Measurements from ENCODE around the gene COX7A2L. TPM values are rescaled to one million over a fixed set of nuclear protein-coding genes. Genes with fewer than 3 reads are reported as not detected.

Gene COX7A2L
- total and polyA plus RNA-seq, 2 of the 8 experiments (the other 6 are each of a cell fraction or from before 2014, with no cell fraction given) = 85.6 to 114 TPM

- Histone ChIP-seq H2BK15ac (ENCODE audit: low read length) (no peak overlapping the region), H3K27ac (ENCODE audit: low read depth, low read length) (no peak overlapping the region), H2AFZ (ENCODE audit: low read length) (no peak overlapping the region), H2BK20ac (ENCODE audit: low read length) (no peak overlapping the region), H3K36me3 (ENCODE audit: control insufficient read depth in 2 of 4, insufficient read depth in 4 of 4, low read length in 3 of 4) (no peaks in the 10 kb centered on the region; a peak in 3 of 8 replicates), H4K20me1 (replicated peaks in 1 of 2; ENCODE audit: control insufficient read depth in 1 of 2, insufficient read depth in 2 of 2, low read length in 2 of 2) (peaks cover 7% of the 10 kb centered on the region in 2 experiments), H4K5ac (ENCODE audit: insufficient read length, low read depth, low read length) (no peak overlapping the region), H4K8ac (ENCODE audit: extremely low read depth, insufficient read depth, low read length) (no peak overlapping the region), H4K91ac (replicated peaks; ENCODE audit: insufficient read length, low read length) (no peak overlapping the region), H3K4me2 (ENCODE audit: insufficient read depth in 1 of 2, low read depth in 2 of 2, low read length in 2 of 2) (no peak overlapping the region), H3K9me3 (ENCODE audit: insufficient read depth in 2 of 2, low read depth in 1 of 2, low read length in 1 of 2) (no peaks in the 10 kb centered on the region), H3K9ac (replicated peaks in 1 of 4; ENCODE audit: extremely low read depth in 1 of 4, low read depth in 3 of 4, low read length in 3 of 4) (peak overlapping the region in 1 of 4 experiments; percentile 1; a peak in 1 of 7 replicates), H3K4me1 (replicated peaks in 1 of 4; ENCODE audit: control insufficient read depth in 3 of 4, insufficient read depth in 4 of 4, low read length in 3 of 4) (peaks cover 0 to 6% (median 0%) of the 10 kb centered on the region in 4 experiments; a peak in 2 of 7 replicates), H3K23me2 (ENCODE audit: low read depth, low read length) (no peaks in the 10 kb centered on the region), H2BK12ac (ENCODE audit: low read depth, low read length) (no peak overlapping the region), H2AK5ac (ENCODE audit: low read depth, low read length) (no peak overlapping the region), H3K27me3 (replicated peaks in 1 of 4; ENCODE audit: control insufficient read depth in 3 of 4, extremely low read depth in 1 of 4, insufficient read depth in 3 of 4, low read length in 3 of 4) (no peaks in the 10 kb centered on the region), H2BK5ac (ENCODE audit: low read depth, low read length) (no peak overlapping the region), H3K79me2 (ENCODE audit: control insufficient read depth in 1 of 2, insufficient read depth in 2 of 2, low read length in 2 of 2) (peaks cover 0 to 22% of the 10 kb centered on the region in 2 experiments; a peak in 2 of 4 replicates), H3K4ac (replicated peaks; ENCODE audit: insufficient read length, low read depth, low read length) (no peak overlapping the region), H2BK120ac (replicated peaks; ENCODE audit: low read depth, low read length) (no peak overlapping the region), H3K79me1 (ENCODE audit: low read depth, low read length) (peaks cover 16% of the 10 kb centered on the region), H3K4me3 (ENCODE audit: extremely low read depth in 1 of 4, insufficient read depth in 2 of 4, low read depth in 3 of 4, low read length in 4 of 4) (no peak overlapping the region), H3K18ac (ENCODE audit: extremely low read depth, low read length) (no peak overlapping the region), H3K14ac (ENCODE audit: insufficient read length) (no peak overlapping the region), H3K23ac (ENCODE audit: insufficient read length) (no peak overlapping the region), H3K56ac (replicated peaks; ENCODE audit: insufficient read length, low read depth, low read length) (no peak overlapping the region)
- WGBS, 2 experiments (ENCODE audit: extremely low coverage in 1 of 2, insufficient coverage in 1 of 2, insufficient read length in 1 of 2, insufficient replicate concordance in 2 of 2, low coverage in 1 of 2, low lambda C conversion rate in 2 of 2, missing lambda C conversion rate in 1 of 2) = 84% methylated on average over 23 of the region's 23 CpGs; no CpG with 5 or more reads in 1 of the 2 experiments
- POLR2A ChIA-PET (ENCODE audit: partially characterized antibody) = interaction anchor here (0.6 to 0.8 kb wide), 3 partner anchors 10 to 76 kb away, joined by 3 to 5 read pairs (median 3); no protein-coding TSS in a partner anchor
- FAIRE-seq (no peak), DNase-seq (ENCODE audit: low read depth in 1 of 2, low spot score in 2 of 2) (no peak)
- CTCF ChIA-PET (ENCODE audit: partially characterized antibody) = interaction anchor here (0.7 to 2.0 kb wide), 5 partner anchors 12 to 347 kb away, joined by 3 to 8 read pairs (median 3); no protein-coding TSS in a partner anchor
- TF ChIP-seq EGR1 (IDR thresholded peaks at IDR 0.05; ENCODE audit: borderline replicate concordance, low read depth, low read length) (no peak), MAFK (IDR thresholded peaks at IDR 0.05; ENCODE audit: low read depth, low read length) (no peak), POLR2A (IDR thresholded peaks at IDR 0.05; ENCODE audit: control extremely low read depth in 1 of 2, low read depth in 2 of 2, low read length in 2 of 2) (no peak), NRF1 (IDR thresholded peaks at IDR 0.05; ENCODE audit: low read depth, low read length) (no peak), GABPA (IDR thresholded peaks at IDR 0.05; ENCODE audit: borderline replicate concordance, insufficient read depth, low read length) (no peak), SUZ12 (IDR thresholded peaks at IDR 0.05; ENCODE audit: low read length) (no peak), KDM1A (IDR thresholded peaks at IDR 0.05; ENCODE audit: borderline replicate concordance, low read length) (no peak), EP300 (IDR thresholded peaks at IDR 0.05; ENCODE audit: borderline replicate concordance in 1 of 2, low read depth in 2 of 2, low read length in 2 of 2) (no peak), USF2 (IDR thresholded peaks at IDR 0.05; ENCODE audit: low read length) (no peak), CBX8 (IDR thresholded peaks at IDR 0.05; ENCODE audit: borderline replicate concordance, low read depth, low read length) (no peak), JUND (IDR thresholded peaks at IDR 0.05; ENCODE audit: low read length) (no peak)
Measured at GRCh38 chr2:42340045-42340937, 20.7 kb downstream of the COX7A2L start.

All from H1 (cell line).